Eye (tissue), 1 donor: ENCODE measurements around the gene ANKRD39.
"Not testable (repeated sequence)": the region's sequence is repeated elsewhere in the genome, so short reads cannot be mapped to it uniquely, and the experiment has no call there.

Source experiments
- DNase-seq: peaks from one replicate; pipeline ENCODE4 v3.0.0-alpha.2; 2015

Gene ANKRD39

GRCh38 chr2:96857667-96858372 lies at the start of gene ANKRD39:
TSS of gene ANKRD39 (minus strand) at chr2:96858016. CDS start at chr2:96857987, 29 bp downstream.
- peak; percentile 99 for DNase-seq

- DNase-seq, result peak; percentile 82
Measured at GRCh38 chr2:96906729-96907114, 48.9 kb upstream of the ANKRD39 start.

- no peak for DNase-seq
Measured at GRCh38 chr2:96903815-96904214, 46.0 kb upstream of the ANKRD39 start.

- DNase-seq, result no peak
Measured at GRCh38 chr2:96903318-96903717, 45.5 kb upstream of the ANKRD39 start.

- no peak for DNase-seq
Measured at GRCh38 chr2:96900237-96900636, 42.4 kb upstream of the ANKRD39 start.

- no peak for DNase-seq
Measured at GRCh38 chr2:96899413-96899741, 41.6 kb upstream of the ANKRD39 start.

- DNase-seq, result no peak
Measured at GRCh38 chr2:96898641-96899412, 41.0 kb upstream of the ANKRD39 start.

- DNase-seq, result no peak
Measured at GRCh38 chr2:96898135-96898505, 40.3 kb upstream of the ANKRD39 start.

- no peak for DNase-seq
Measured at GRCh38 chr2:96897491-96898134, 39.8 kb upstream of the ANKRD39 start.

- DNase-seq, result no peak
Measured at GRCh38 chr2:96895746-96896651, 38.2 kb upstream of the ANKRD39 start.

GRCh38 chr2:96895032-96895745 lies 37.4 kb upstream of the ANKRD39 start:
- no peak for DNase-seq

GRCh38 chr2:96894151-96894531 lies 36.3 kb upstream of the ANKRD39 start:
- DNase-seq, result no peak

GRCh38 chr2:96893289-96894150 lies 35.7 kb upstream of the ANKRD39 start:
- DNase-seq, result no peak

GRCh38 chr2:96891591-96892333 lies 33.9 kb upstream of the ANKRD39 start:
- DNase-seq, result no peak

- no peak for DNase-seq
Measured at GRCh38 chr2:96890726-96891385, 33.0 kb upstream of the ANKRD39 start.

GRCh38 chr2:96890252-96890651 lies 32.4 kb upstream of the ANKRD39 start:
- no peak for DNase-seq

GRCh38 chr2:96889502-96889901 lies 31.7 kb upstream of the ANKRD39 start:
- not testable (repeated sequence) for DNase-seq

- DNase-seq, result no peak
Measured at GRCh38 chr2:96888072-96889011, 30.5 kb upstream of the ANKRD39 start.
